Mesendoderm (in vitro differentiated cells): ENCODE data around the gene OR10V1.
A peak's percentile ranks its signal among the peaks of the same experiment; 100 is the strongest.

Experiments used
- DNase-seq: peaks from one replicate; pipeline ENCODE4 v3.0.0; 2013
- H2AK5ac ChIP-seq: 2 replicates; pipeline ENCODE4 v1.6.1; 2013; ENCODE audit warnings: low read length, inconsistent platforms
- H2BK120ac ChIP-seq: 2 replicates; pipeline ENCODE4 v1.6.1; 2013; ENCODE audit warnings: low read depth, mild to moderate bottlenecking, low read length, moderate library complexity, mixed read lengths
- H2BK15ac ChIP-seq: replicated peaks from 2 replicates; pipeline ENCODE4 v1.6.1; 2013; ENCODE audit warnings: low read depth, mild to moderate bottlenecking, moderate library complexity
- H2BK5ac ChIP-seq: 2 replicates; pipeline ENCODE4 v1.6.1; 2013; ENCODE audit warnings: low read length, inconsistent platforms
- H3K18ac ChIP-seq: 2 replicates; pipeline ENCODE4 v1.6.1; 2013; ENCODE audit warnings: mild to moderate bottlenecking, low read length, mixed read lengths
- H3K23ac ChIP-seq: one replicate; pipeline ENCODE4 v1.6.1; 2013; ENCODE audit warnings: low read length
- H3K27ac ChIP-seq: 2 replicates; pipeline ENCODE4 v1.5.1; 2013; ENCODE audit warnings: low read depth, mild to moderate bottlenecking, inconsistent platforms, low read length, moderate library complexity
- H3K27me3 ChIP-seq: 2 replicates; pipeline ENCODE4 v1.6.1; 2013; ENCODE audit warnings: low read length, control low read depth, mild to moderate bottlenecking, inconsistent platforms; ENCODE audit not compliant: insufficient read depth, poor library complexity
- H3K36me3 ChIP-seq: 2 replicates; pipeline ENCODE4 v1.6.1; 2013; ENCODE audit warnings: low read length, inconsistent platforms; ENCODE audit not compliant: control insufficient read depth, insufficient read depth
- H3K4ac ChIP-seq: one replicate; pipeline ENCODE4 v1.6.1; 2013; ENCODE audit warnings: low read depth, mild to moderate bottlenecking, low read length, moderate library complexity
- H3K4me1 ChIP-seq: 2 replicates; pipeline ENCODE4 v1.6.1; 2013; ENCODE audit warnings: low read depth, low read length, inconsistent platforms; ENCODE audit not compliant: control insufficient read depth
- H3K4me2 ChIP-seq: 2 replicates; pipeline ENCODE4 v1.6.1; 2013; ENCODE audit warnings: low read length
- H3K4me3 ChIP-seq: 2 replicates; pipeline ENCODE4 v1.5.1; 2013; ENCODE audit warnings: mild to moderate bottlenecking, low read length
- H3K56ac ChIP-seq: one replicate; pipeline ENCODE4 v1.6.1; 2013; ENCODE audit warnings: low read length
- H3K79me1 ChIP-seq: 2 replicates; pipeline ENCODE4 v1.6.1; 2013; ENCODE audit warnings: low read length, inconsistent platforms
- H3K79me2 ChIP-seq: 2 replicates; pipeline ENCODE4 v1.6.1; 2013; ENCODE audit warnings: mild to moderate bottlenecking, low read length; ENCODE audit not compliant: control insufficient read depth, insufficient read depth
- H3K9ac ChIP-seq: 2 replicates; pipeline ENCODE4 v1.6.1; 2013; ENCODE audit warnings: low read length, inconsistent platforms
- H4K5ac ChIP-seq: one replicate; pipeline ENCODE4 v1.6.1; 2013; ENCODE audit warnings: low read length
- H4K8ac ChIP-seq: one replicate; pipeline ENCODE4 v1.6.1; 2013; ENCODE audit warnings: low read depth, mild to moderate bottlenecking, control low read depth, low read length, moderate library complexity
- WGBS: extraction: QIAGEN DNeasy Blood & Tissue Kit; methylation state at CpG from one replicate; pipeline ENCODE4 v1.1.7; 2013; ENCODE audit warnings: low lambda C conversion rate, missing lambda C conversion rate; ENCODE audit not compliant: insufficient coverage; ENCODE audit errors: extremely low coverage; 5-methylcytosine and 5-hydroxymethylcytosine counted together

The OR10V1 gene

DNA sequence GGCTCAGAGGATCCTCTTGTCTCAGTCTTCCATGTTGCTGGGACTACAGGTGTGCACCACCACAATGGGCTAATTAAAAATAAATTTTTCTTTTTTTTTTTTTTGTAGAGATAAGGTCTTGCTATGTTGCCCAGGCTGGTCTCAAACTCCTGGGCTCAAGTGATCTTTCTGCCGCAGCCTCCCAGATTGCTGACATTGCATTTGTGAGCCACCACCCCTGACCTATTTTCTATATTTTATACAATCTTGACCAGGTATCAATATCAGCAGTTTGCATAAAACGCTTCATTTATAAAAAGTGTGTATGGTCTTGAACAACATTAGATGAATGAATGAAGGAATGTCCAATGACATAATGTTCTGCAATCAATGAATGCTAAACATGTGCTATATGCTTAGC, 32.5 kb upstream of the OR10V1 start:
- no peak overlapping the region for H3K4me3 ChIP-seq
- no peak for DNase-seq
- no peaks in the 10 kb centered on the region for H3K27me3 ChIP-seq
- H3K18ac ChIP-seq: no peak overlapping the region
- H3K23ac ChIP-seq: no peak overlapping the region
- no peak overlapping the region for H3K4me2 ChIP-seq
- no peak overlapping the region for H2BK120ac ChIP-seq
- no peaks in the 10 kb centered on the region for H3K79me1 ChIP-seq
- no peak overlapping the region for H3K9ac ChIP-seq
- H2BK5ac ChIP-seq: no peak overlapping the region
- no peak overlapping the region for H4K8ac ChIP-seq
- no CpG with 5 or more reads among the region's 2 CpGs for WGBS
- H3K56ac ChIP-seq: no peak overlapping the region
- no peak overlapping the region for H2AK5ac ChIP-seq
- no peaks in the 10 kb centered on the region for H3K4me1 ChIP-seq
- no peak overlapping the region for H4K5ac ChIP-seq
- H3K4ac ChIP-seq: no peak overlapping the region
- no peaks in the 10 kb centered on the region for H3K79me2 ChIP-seq
- no peak overlapping the region for H2BK15ac ChIP-seq
- H3K36me3 ChIP-seq: no peaks in the 10 kb centered on the region
- no peak overlapping the region for H3K27ac ChIP-seq

DNA sequence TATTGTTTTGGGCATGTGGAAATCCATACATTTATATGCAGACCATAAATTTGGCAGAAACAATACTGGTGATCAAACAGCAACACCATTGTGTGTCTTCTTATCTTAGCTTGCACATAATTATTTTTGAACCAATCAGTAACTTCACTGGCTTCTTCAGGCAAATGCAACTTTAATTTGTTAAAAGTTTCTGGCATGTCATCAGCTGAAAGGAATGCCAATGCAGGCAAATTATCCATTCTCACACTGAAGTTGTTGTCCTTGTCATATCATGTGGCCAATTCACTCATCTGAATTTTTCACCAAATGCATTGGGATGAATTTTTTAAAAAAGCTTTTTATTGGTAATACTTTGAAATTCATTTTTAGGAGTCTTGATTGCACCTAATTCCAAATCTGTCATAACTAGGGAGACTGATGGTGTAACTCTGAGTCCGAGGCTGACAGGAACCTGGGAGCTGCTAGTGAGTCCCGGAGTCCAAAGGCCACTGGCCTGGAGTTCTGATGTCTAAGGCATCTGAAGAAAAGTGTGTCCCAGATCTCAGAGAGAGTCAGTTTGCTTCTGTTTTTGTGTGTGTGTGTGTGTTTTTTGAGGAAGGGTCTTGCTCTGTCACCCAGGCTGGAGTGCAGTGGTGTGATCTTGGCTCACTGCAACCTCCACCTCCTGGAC, 17.4 kb upstream of the OR10V1 start:
- no peaks in the 10 kb centered on the region for H3K4me1 ChIP-seq
- H2BK15ac ChIP-seq: no peak overlapping the region
- no peak overlapping the region for H2BK120ac ChIP-seq
- no peak overlapping the region for H3K27ac ChIP-seq
- H2AK5ac ChIP-seq: no peak overlapping the region
- no peak overlapping the region for H3K4me3 ChIP-seq
- H3K4ac ChIP-seq: no peak overlapping the region
- no peak overlapping the region for H4K5ac ChIP-seq
- no peak overlapping the region for H3K56ac ChIP-seq
- no peak overlapping the region for H3K18ac ChIP-seq
- no peaks in the 10 kb centered on the region for H3K36me3 ChIP-seq
- DNase-seq: peak; percentile 45
- H3K27me3 ChIP-seq: no peaks in the 10 kb centered on the region
- WGBS: no CpG with 5 or more reads among the region's 2 CpGs
- H2BK5ac ChIP-seq: no peak overlapping the region
- H3K79me1 ChIP-seq: no peaks in the 10 kb centered on the region
- H3K4me2 ChIP-seq: no peak overlapping the region
- H3K9ac ChIP-seq: no peak overlapping the region
- H3K23ac ChIP-seq: no peak overlapping the region
- no peak overlapping the region for H4K8ac ChIP-seq
- no peaks in the 10 kb centered on the region for H3K79me2 ChIP-seq

DNA sequence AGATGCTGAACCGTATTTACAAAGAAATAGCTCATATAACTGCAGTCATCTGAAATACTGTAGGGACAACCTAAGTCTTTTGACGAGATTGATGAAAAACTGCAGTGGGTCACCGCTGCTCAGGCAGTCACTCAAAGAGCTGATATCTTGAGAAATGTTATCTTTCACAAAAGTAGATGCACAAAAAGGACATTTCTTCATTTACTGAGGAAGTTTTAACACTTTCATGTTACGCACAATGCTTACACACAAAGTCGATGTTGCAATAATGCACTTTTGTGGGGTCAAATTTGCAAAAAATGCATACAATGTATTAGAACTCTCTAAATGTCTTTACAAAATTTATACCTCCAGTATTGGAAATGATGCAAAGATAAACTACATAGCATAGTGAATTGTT, 16.2 kb upstream of the OR10V1 start:
- H3K4ac ChIP-seq: no peak overlapping the region
- no peak overlapping the region for H3K4me2 ChIP-seq
- H3K56ac ChIP-seq: no peak overlapping the region
- no peaks in the 10 kb centered on the region for H3K27me3 ChIP-seq
- H3K79me1 ChIP-seq: no peaks in the 10 kb centered on the region
- no peak for DNase-seq
- H3K79me2 ChIP-seq: no peaks in the 10 kb centered on the region
- no peak overlapping the region for H3K4me3 ChIP-seq
- no peak overlapping the region for H3K18ac ChIP-seq
- no peak overlapping the region for H3K23ac ChIP-seq
- no peak overlapping the region for H2AK5ac ChIP-seq
- H3K9ac ChIP-seq: no peak overlapping the region
- no peaks in the 10 kb centered on the region for H3K4me1 ChIP-seq
- H2BK15ac ChIP-seq: no peak overlapping the region
- H3K27ac ChIP-seq: no peak overlapping the region
- no peak overlapping the region for H4K5ac ChIP-seq
- no peak overlapping the region for H2BK5ac ChIP-seq
- H3K36me3 ChIP-seq: no peaks in the 10 kb centered on the region
- no peak overlapping the region for H2BK120ac ChIP-seq
- no peak overlapping the region for H4K8ac ChIP-seq
- WGBS: no CpG with 5 or more reads among the region's 5 CpGs

DNA sequence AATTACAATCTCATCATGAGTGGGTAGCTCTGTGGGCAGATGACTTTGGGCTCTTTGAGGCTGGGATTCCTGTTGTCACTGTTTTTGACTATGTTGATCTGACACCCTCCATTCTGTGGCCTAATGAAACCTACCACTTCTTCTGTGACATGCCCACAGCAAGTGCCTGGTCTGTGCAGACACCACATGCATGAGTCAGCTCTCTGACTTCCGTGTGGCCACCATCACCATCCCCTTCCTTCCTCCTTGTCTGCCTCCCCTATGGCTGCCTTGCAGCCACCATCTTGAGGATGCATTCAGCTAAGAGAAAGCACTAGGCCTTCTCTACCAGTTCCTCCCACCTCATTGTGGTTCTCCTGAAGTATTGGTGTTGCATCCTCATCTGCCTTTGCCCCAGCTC, 15.3 kb upstream of the OR10V1 start:
- H3K56ac ChIP-seq: no peak overlapping the region
- no peaks in the 10 kb centered on the region for H3K79me1 ChIP-seq
- no peak overlapping the region for H2AK5ac ChIP-seq
- H2BK120ac ChIP-seq: no peak overlapping the region
- H4K8ac ChIP-seq: no peak overlapping the region
- H4K5ac ChIP-seq: no peak overlapping the region
- H3K36me3 ChIP-seq: no peaks in the 10 kb centered on the region
- no peak overlapping the region for H3K9ac ChIP-seq
- H3K79me2 ChIP-seq: no peaks in the 10 kb centered on the region
- DNase-seq: no peak
- H3K18ac ChIP-seq: no peak overlapping the region
- H3K27ac ChIP-seq: no peak overlapping the region
- H2BK5ac ChIP-seq: no peak overlapping the region
- H2BK15ac ChIP-seq: no peak overlapping the region
- H3K4ac ChIP-seq: no peak overlapping the region
- H3K4me2 ChIP-seq: no peak overlapping the region
- no peak overlapping the region for H3K4me3 ChIP-seq
- no CpG with 5 or more reads among the region's 1 CpG for WGBS
- no peaks in the 10 kb centered on the region for H3K27me3 ChIP-seq
- H3K23ac ChIP-seq: no peak overlapping the region
- H3K4me1 ChIP-seq: no peaks in the 10 kb centered on the region

DNA sequence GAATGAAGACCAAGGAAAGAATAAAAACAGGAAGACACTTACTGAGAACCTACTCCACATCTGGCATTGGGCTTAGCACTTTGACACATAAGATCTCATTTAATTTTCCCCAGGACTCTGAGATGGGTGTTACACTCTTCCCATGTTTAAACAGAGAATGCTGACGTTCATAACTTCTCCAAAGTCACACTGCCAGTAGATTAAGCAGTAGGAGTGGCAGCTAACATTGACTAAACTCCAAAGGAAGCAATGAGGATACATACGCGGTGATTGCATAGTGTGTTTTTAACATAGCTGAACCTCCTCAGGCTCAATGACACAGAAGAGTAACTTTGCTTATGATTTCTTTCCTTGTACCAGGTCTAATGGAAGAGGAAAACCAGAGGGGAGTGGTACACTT, 14.5 kb upstream of the OR10V1 start:
- no peak overlapping the region for H3K23ac ChIP-seq

DNA sequence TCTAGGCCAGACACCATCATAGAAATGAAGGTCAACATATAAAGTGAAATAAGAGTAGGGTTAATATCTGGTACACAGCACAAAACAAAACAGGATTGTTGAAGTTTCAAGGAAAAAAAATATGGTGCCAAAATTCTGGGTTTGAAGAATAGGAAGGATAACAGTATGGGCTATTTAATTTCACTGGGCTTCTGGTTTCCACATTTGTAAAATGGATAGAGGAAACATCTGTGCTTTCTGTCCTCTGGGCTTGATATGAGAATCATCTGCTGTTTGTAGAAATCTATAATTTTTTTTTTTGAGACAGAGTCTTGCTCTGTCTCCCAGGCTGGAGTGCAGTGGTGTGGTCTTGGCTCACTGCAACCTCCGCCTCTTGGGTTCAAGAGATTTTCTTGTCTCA, 13.8 kb upstream of the OR10V1 start:
- Histone ChIP-seq H2BK120ac (no peak overlapping the region), H2BK5ac (no peak overlapping the region), H3K36me3 (no peaks in the 10 kb centered on the region), H3K27me3 (no peaks in the 10 kb centered on the region), H3K4ac (no peak overlapping the region), H4K8ac (no peak overlapping the region), H3K4me1 (no peaks in the 10 kb centered on the region), H3K9ac (no peak overlapping the region), H3K27ac (no peak overlapping the region), H2BK15ac (no peak overlapping the region), H3K4me3 (no peak overlapping the region), H4K5ac (no peak overlapping the region), H3K79me1 (no peaks in the 10 kb centered on the region), H3K56ac (no peak overlapping the region), H3K4me2 (no peak overlapping the region), H3K79me2 (no peaks in the 10 kb centered on the region), H3K23ac (no peak overlapping the region), H2AK5ac (no peak overlapping the region), H3K18ac (no peak overlapping the region)
- no peak for DNase-seq
- WGBS: no CpG with 5 or more reads among the region's 1 CpG

More for the DNA sequence above, 14.5 kb upstream of the OR10V1 start:
- Histone ChIP-seq H4K5ac (no peak overlapping the region), H3K27ac (no peak overlapping the region), H3K4ac (no peak overlapping the region), H3K18ac (no peak overlapping the region), H3K79me2 (no peaks in the 10 kb centered on the region), H3K79me1 (no peaks in the 10 kb centered on the region), H3K27me3 (no peaks in the 10 kb centered on the region), H2BK5ac (no peak overlapping the region), H2BK120ac (no peak overlapping the region), H3K9ac (no peak overlapping the region), H3K56ac (no peak overlapping the region), H2AK5ac (no peak overlapping the region), H2BK15ac (no peak overlapping the region), H3K4me3 (no peak overlapping the region), H3K36me3 (no peaks in the 10 kb centered on the region), H4K8ac (no peak overlapping the region), H3K4me1 (no peaks in the 10 kb centered on the region), H3K4me2 (no peak overlapping the region)
- DNase-seq: no peak
- WGBS: no CpG with 5 or more reads among the region's 3 CpGs
